Right ventricle myocardium inferior (tissue), 1 donor: ENCODE data around the gene TBCK. TPM values are rescaled to one million over a fixed set of nuclear protein-coding genes. Genes with fewer than 3 reads are reported as not detected.
"Not testable (repeated sequence)": the region's sequence is repeated elsewhere in the genome, so short reads cannot be mapped to it uniquely, and the experiment has no call there.

Experiments
- ATAC-seq: fragments of 200-7000 bp; cut with Tn5 transposase; one replicate; pipeline ENCODE4 v1.9.1; 2020; ENCODE audit warnings: mild to moderate bottlenecking, moderate library complexity
- DNase-seq: peaks from one replicate; pipeline ENCODE4 v3.0.0; 2021; ENCODE audit errors: missing footprints
- intact Hi-C: fragments of 100-400 bp; cut with DNase I; formaldehyde crosslinking; loops from one replicate; pipeline ENCODE4 v1.11.0; 2022
- total RNA-seq: library from RNA; stranded (reverse); fragmentation: NEBNext Ultra II Directional; extraction: Animal tissue kit (Norgen Biotek cat#: 25700); gene quantifications from one replicate; pipeline ENCODE4 v1.2.1, GENCODE V29; 2021
- donor health status: DM: no; HTN: yes; CAD: no; lungs with severe emphysema.

Gene TBCK
- total RNA-seq, 1 donor from 2014 or later = 19.8 TPM

DNA sequence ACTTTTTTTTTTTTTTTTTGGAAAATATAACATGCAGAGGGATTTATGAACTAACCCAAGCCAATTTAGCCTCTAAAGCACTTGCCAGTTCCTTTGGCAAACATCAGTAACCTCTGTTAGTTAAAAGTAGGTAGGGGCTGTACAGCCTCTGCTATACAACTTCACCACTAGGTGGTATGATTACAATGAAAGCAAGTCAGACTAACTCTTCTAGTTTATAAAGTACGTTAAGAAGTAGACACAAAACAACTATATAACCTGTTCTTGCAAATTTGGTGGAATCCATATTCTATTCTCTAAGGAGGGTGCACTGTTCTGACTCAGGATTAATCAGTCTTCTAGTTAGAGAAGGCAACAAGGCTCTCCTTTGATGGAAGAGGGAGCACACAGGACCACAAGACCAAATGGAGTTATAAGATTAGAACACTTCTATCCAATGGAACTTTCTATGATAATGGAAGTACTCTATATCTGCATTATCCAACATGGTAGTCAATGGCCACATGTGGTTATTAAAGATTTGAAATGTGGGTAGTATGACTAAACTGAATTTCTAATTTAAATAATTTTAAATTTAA is 13.1 kb upstream of the TBCK start:
- DNase-seq = no peak
- intact Hi-C loops = no loop called here
- ATAC-seq = no peak

GRCh38 chr4:106325800-106326199 is 9.8 kb upstream of the TBCK start:
- ATAC-seq (no peak), DNase-seq (no peak)
- intact Hi-C loops = no loop called here

GRCh38 chr4:106323119-106323518 is 7.1 kb upstream of the TBCK start:
- intact Hi-C loops = no loop called here
- ATAC-seq (no peak), DNase-seq (no peak)

GRCh38 chr4:106321814-106322213 is 5.8 kb upstream of the TBCK start:
- DNase-seq, intact Hi-C loops, ATAC-seq: not testable (repeated sequence)

GRCh38 chr4:106321168-106321567 is 5.2 kb upstream of the TBCK start:
- intact Hi-C loops, DNase-seq, ATAC-seq: not testable (repeated sequence)

DNA sequence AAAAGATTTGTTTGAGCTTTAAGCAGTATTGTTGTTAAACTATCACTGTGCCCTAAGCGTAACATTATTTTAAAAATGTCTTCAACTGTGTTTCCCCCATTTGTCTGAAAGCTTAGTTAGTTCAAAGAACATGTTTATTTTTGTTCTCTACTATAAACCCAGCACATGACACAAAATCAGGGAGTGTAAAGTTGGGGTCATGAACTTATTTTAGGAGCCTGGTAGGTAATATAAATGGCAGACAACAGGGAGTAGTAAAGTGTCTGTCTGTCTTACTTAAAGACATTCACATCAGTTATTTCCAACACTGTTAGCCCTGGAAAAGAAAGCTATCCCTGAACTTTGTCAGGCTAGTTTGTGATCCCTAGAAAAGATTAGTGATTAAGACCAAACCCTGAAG is 4.2 kb upstream of the TBCK start:
- no peak for ATAC-seq
- DNase-seq = no peak
- intact Hi-C loops = no loop called here

DNA sequence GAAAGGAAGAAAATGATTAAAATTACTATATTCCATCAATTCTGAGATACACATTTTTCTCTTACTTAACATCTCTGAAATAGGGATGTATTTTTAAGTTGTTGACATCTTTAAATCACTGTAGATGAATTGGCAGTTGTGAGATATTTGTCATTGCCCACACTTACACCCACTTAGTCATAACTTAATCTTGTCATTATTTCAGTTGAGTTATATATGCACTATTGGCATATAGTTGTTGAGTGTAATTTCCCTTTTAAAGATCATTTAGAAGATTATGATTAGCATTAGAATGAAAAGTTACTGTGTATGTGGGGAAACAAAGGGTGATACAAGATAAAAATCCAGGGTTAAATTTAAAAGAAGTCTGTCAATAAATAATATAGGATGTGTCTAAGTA is 2.5 kb upstream of the TBCK start:
- DNase-seq (no peak), ATAC-seq (no peak)
- intact Hi-C loops = loop anchor here (5.0 kb wide), 1 partner anchor 49 kb away; the partner anchor contains the start of gene GIMD1

GRCh38 chr4:106317815-106318214 is 1.8 kb upstream of the TBCK start:
- intact Hi-C loops = loop anchor here (5.0 kb wide), 1 partner anchor 49 kb away; the partner anchor contains the start of gene GIMD1
- DNase-seq (no peak), ATAC-seq (no peak)

- DNase-seq = no peak
- intact Hi-C loops = loop anchor here (5.0 kb wide), 1 partner anchor 50 kb away; the partner anchor contains the start of gene GIMD1
- ATAC-seq = no peak
Measured at GRCh38 chr4:106316773-106317409, 882 bp upstream of the TBCK start.

DNA sequence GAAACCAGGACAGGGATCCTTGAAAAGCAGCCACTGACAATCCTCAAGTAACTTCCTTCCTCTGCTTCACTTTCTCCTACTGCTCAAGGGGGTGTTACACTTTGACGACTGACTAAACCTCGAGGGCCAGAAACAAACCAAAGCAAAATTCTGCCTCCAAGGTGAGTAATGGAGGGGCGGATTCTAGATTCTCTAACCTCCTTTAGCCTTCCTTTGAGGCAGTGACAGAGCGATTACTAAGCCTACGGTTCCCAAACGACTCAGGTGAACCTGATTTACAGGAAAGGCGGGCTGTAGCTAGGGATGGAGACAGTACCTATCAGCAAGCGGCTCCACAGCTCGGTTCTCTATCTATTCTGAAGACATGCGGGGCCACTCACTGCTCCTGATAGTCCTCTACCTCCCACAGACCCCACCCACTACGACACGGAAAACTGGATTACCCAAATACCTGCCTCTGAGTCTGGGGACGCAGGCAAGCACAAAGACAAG is 487 bp downstream of the TBCK start:
- ATAC-seq (no peak), DNase-seq (no peak)
- intact Hi-C loops = loop anchor here (5.0 kb wide), 1 partner anchor 52 kb away; the partner anchor contains the start of gene GIMD1

DNA sequence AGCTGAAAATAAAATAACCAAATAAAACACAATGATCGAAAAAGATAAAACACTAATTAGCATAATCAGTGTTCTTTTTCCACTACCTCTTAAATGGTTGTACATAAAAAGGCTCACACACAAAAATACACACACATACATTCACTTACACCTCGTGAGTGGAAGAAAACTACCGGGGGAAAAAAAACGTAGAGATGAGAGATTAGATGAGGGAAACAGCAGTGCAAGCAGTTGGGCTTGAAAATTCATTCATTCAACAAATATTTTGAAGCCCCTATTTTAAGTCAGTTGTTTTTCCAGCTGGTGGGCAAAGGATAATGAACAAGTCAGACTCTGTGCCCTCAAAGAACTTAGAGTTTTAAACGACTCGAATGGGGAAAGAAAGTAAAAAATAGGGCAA is 1.0 kb downstream of the TBCK start:
- intact Hi-C loops = loop anchor here (5.0 kb wide), 1 partner anchor 52 kb away; the partner anchor contains the start of gene GIMD1
- no peak for ATAC-seq
- no peak for DNase-seq

DNA sequence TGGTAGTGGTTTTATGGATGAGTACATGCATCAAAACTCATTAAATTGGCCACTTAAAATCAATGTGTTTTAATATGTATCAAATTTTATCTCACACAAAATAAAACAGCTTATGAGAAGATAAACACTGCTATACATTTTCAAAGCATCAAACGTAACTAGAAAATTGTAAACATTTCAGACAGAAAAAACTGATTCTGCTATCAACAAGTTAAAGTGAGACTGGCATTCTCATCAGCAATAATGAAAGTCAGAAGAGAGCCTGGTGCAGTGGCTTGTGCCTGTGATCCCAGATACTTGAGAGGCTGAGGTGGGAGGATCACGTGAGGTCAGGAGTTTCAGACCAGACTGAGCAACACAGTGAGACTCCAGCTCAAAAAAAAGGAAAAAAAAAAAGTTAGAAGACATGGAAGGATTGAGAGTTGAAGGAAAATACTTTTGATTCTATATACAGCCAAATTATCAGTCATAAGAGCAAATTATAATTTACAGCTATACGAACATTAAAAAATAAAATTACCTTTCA is 2.9 kb downstream of the TBCK start:
- ATAC-seq (no peak), DNase-seq (no peak)
- intact Hi-C loops = no loop called here

GRCh38 chr4:106312377-106312776 is 3.6 kb downstream of the TBCK start:
- ATAC-seq (no peak), DNase-seq (no peak)
- intact Hi-C loops = no loop called here

- DNase-seq (no peak), ATAC-seq (no peak)
- intact Hi-C loops = no loop called here
Measured at GRCh38 chr4:106306561-106306960, 9.4 kb downstream of the TBCK start.

DNA sequence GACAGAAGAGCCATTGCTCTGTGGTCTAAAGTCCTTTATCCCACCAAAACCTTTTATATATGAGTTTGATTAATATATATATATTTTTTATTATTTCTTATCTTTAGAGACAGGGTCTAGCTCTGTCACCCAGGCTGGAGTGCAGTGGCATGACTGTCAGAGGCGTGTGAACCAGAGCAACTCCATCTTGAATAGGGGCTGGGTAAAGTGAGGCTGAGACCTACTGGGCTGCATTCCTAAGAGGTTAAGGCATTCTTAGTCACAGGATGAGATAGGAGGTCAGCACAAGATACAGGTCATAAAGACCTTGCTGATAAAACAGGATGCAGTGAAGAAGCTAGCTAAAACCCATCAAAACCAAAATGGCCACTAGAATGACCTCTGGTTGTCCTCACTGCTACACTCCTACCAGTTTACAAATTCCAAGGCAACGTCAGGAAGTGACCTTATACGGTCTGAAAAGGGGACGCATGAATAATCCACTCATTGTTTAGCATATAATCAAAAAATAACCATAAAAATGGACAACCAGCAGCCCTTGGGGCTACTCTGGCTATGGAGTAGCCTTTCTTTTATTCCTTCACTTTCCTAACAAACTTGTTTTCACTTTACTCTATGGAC is 10.5 kb downstream of the TBCK start:
- intact Hi-C loops = no loop called here
- ATAC-seq (no peak), DNase-seq (no peak)

DNA sequence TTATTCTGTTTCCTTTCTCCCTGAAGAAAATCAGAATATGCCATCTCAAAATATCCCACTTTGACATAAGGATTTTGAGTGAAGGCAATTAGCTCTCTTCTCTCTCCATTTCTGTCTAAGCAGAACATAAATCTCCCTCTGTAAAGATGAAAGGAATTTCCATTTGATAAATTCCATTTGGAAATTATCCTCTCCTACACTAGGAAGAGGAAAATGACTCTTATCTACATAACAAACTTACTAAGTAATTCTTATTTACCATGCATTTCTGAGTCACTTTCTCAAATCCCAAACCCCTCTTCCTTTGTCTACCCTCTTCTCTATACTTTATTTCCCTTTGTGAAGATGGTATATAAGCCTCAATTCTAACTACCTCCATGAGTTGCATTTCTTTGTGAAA is 11.4 kb downstream of the TBCK start:
- ATAC-seq (no peak), DNase-seq (no peak)
- intact Hi-C loops = no loop called here

GRCh38 chr4:106303548-106304281 is 12.3 kb downstream of the TBCK start:
- DNase-seq (no peak), ATAC-seq (no peak)
- intact Hi-C loops = no loop called here

GRCh38 chr4:106302062-106302438 is 14.0 kb downstream of the TBCK start:
- intact Hi-C loops = no loop called here
- ATAC-seq (no peak), DNase-seq (no peak)

GRCh38 chr4:106301393-106302061 is 14.5 kb downstream of the TBCK start:
- intact Hi-C loops = no loop called here
- ATAC-seq (no peak), DNase-seq (no peak)
